Skeletal muscle tissue (tissue), 4 donors: ENCODE measurements around the gene STUM. TPM values are rescaled to one million over a fixed set of nuclear protein-coding genes. Genes with fewer than 3 reads are reported as not detected.

Experiments used
- H3K27ac ChIP-seq: one replicate; pipeline ENCODE4 v1.7.0; 2013; ENCODE audit warnings: mild to moderate bottlenecking, low read depth, low read length, inconsistent platforms
- H3K27me3 ChIP-seq, 3 donors: one replicate each; pipeline ENCODE4 v1.7.0; 2013; ENCODE audit warnings: low read length in 3 of 3; ENCODE audit not compliant: control insufficient read depth in 3 of 3, insufficient read depth in 3 of 3
- H3K36me3 ChIP-seq, 3 donors: one replicate each; pipeline ENCODE4 v1.7.0; 2013; ENCODE audit warnings: low read length in 3 of 3; ENCODE audit not compliant: control insufficient read depth in 3 of 3, insufficient read depth in 3 of 3
- H3K4me1 ChIP-seq, 3 donors: one replicate each; pipeline ENCODE4 v1.7.0; 2013; ENCODE audit warnings: low read length in 3 of 3, mild to moderate bottlenecking in 3 of 3; ENCODE audit not compliant: control insufficient read depth in 3 of 3, insufficient read depth in 3 of 3
- H3K4me3 ChIP-seq, 3 donors: one replicate each; pipeline ENCODE4 v1.7.0; 2013; ENCODE audit warnings: low read length in 3 of 3
- H3K9ac ChIP-seq, 3 donors: one replicate each; pipeline ENCODE4 v1.7.0; 2013; ENCODE audit warnings: low read length in 3 of 3, mild to moderate bottlenecking in 3 of 3, moderate library complexity in 2 of 3, low read depth in 1 of 3
- H3K9me3 ChIP-seq, 3 donors: one replicate each; pipeline ENCODE4 v1.7.0; 2013; ENCODE audit warnings: low read length in 3 of 3; ENCODE audit not compliant: control insufficient read depth in 3 of 3
- total RNA-seq: library from RNA; depleted of rRNA; stranded (reverse); fragments of >200 nt; gene quantifications from one replicate; pipeline ENCODE4 v1.2.3, GENCODE V29; 2014
- donor health status: Osteomylitis.

STUM gene
- total RNA-seq, 1 donor from 2014 or later, result 2.6 TPM

DNA sequence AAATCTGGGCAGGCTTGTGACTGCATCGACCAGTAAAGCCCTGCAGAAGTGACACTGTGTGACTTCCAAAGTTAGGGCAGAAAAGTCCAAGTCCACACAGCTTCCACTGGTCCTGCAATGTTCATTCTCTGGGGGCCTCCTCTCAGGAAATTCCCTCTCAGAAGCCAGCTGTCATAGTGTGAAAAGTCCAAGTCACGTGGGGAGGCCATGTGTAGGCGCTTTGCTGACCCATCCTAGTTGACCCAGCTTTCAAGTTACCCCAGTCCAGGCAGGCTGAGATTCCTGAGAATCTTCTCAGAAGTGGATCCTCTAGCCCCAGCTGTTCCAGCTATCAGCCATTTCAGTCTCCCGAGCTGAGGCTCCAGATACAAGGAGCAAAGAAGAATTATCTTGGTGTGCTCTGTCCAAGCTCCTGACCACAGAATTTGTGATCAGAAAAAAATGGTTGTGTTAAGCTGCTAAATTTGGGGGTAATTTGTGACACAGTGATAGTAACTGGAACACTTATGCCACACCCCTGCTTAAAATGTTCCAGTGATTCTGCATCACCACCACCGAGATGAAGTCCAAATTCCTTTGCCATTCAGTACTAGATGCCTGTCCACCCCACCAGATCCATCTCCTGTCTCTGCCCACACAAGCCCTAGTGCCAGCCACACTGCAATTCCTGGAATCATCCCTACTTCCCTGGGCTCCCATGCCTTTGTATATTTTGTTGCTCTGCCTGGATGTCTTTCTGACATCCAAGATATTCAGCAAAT lies 2.5 kb upstream of the STUM start:
- Histone ChIP-seq H3K27ac (peak overlapping the region; percentile 60), H3K9ac (no peak overlapping the region), H3K9me3 (no peaks in the 10 kb centered on the region), H3K36me3 (no peaks in the 10 kb centered on the region), H3K27me3 (peaks cover 2 to 19% (median 12%) of the 10 kb centered on the region in 3 donors), H3K4me3 (no peak overlapping the region), H3K4me1 (peaks cover 44 to 53% (median 45%) of the 10 kb centered on the region in 3 donors)

DNA sequence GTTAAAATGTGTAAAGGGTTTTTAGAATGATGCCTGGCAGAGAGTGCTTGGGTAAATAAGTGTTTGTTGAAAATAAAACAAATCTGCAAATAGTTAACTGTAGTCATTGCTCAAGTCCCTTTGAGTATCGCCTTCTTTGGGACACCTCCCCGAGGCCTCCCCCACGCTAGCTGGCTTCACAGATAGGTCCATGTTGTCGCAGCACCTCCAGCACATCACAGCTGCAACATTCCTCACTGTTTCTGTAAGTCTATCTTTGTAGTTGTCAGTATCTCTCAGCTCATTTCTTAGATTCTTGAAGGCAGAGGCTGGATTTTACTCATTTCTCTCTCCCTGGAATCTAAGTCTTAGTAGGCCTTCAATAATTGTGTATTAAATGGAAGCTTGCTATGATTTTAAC lies 1.6 kb upstream of the STUM start:
- H3K27me3 ChIP-seq, result peaks cover 2 to 25% (median 20%) of the 10 kb centered on the region in 3 donors
- H3K4me3 ChIP-seq, result no peak overlapping the region
- H3K36me3 ChIP-seq, result no peaks in the 10 kb centered on the region
- H3K9me3 ChIP-seq, result no peaks in the 10 kb centered on the region
- no peak overlapping the region for H3K9ac ChIP-seq
- H3K4me1 ChIP-seq, result peaks cover 41 to 53% (median 43%) of the 10 kb centered on the region in 3 donors
- no peak overlapping the region for H3K27ac ChIP-seq

DNA sequence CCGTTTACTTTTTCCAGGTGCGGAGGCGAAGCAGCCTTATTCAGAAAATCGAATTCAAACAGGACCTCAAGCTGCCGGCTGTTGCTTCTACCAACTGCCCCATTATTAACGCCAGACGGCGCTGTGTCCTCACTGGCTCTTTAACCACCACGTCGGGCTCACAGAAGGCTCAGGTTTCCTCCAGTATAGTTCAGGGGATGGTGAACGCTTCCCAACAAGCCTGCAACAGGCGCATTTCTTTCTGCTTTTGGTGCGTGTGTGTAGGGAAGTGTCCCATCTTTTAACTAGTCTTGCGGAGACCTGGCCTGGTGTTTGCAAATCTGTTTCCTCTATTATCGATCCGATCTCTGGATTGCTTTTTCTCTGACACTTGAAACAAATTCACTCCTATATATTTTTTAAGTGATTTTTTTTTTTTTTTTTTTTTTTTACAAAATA lies 791 bp upstream of the STUM start:
- Histone ChIP-seq H3K27ac (no peak overlapping the region), H3K9me3 (no peaks in the 10 kb centered on the region), H3K9ac (no peak overlapping the region), H3K4me1 (peaks cover 34 to 46% (median 34%) of the 10 kb centered on the region in 3 donors), H3K4me3 (peak overlapping the region in 2 of 3 donors; percentile 24 to 45), H3K36me3 (no peaks in the 10 kb centered on the region), H3K27me3 (peaks cover 2 to 25% (median 20%) of the 10 kb centered on the region in 3 donors)

DNA sequence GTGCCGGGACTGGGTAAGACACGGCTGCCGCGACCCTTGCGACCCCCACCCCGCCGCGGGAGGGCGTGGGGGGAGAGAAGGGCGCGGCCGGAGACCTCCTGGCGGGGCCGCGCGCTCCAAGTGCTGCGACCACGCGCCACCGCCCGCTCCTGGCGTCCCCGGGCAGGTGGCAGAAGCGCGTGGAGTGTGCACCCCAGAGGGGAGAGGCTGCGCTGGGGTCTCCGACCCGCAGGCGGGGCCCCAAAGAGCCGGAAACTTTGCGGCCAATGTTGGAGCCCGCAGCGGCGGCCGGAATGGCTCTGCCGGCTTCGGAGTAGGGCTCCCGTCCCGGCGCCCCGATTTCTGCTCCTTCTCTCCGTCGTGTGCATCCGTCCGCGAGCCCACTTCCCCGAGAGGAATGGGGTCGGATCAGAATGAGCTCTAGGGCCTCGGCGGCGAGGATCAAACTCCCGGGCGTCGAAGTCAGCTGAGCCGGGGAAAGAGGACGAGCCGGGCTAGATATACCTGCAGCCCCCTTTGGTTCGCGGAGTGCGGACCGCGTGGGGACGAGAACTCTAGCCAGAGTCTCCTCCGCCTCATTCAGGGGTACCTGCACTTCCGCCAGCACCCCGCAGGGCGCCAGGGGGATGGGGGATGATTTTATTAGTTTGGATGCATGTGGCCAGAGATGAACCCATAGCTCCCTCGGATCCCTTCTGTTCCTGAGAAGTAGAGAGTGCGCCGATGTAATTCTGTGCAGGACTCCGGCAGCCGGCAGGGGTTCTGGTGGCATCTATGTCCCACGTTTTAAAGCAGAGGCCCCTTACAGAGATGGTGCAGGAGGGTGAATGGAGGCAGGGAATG lies 751 bp downstream of the STUM start:
- Histone ChIP-seq H3K9ac (peak overlapping the region; percentile 2 to 72 (median 50)), H3K9me3 (no peaks in the 10 kb centered on the region), H3K27ac (no peak overlapping the region), H3K27me3 (peaks cover 2 to 25% (median 20%) of the 10 kb centered on the region in 3 donors), H3K4me3 (peak overlapping the region; percentile 56 to 59 (median 56)), H3K4me1 (peaks cover 29 to 43% (median 31%) of the 10 kb centered on the region in 3 donors), H3K36me3 (no peaks in the 10 kb centered on the region)

DNA sequence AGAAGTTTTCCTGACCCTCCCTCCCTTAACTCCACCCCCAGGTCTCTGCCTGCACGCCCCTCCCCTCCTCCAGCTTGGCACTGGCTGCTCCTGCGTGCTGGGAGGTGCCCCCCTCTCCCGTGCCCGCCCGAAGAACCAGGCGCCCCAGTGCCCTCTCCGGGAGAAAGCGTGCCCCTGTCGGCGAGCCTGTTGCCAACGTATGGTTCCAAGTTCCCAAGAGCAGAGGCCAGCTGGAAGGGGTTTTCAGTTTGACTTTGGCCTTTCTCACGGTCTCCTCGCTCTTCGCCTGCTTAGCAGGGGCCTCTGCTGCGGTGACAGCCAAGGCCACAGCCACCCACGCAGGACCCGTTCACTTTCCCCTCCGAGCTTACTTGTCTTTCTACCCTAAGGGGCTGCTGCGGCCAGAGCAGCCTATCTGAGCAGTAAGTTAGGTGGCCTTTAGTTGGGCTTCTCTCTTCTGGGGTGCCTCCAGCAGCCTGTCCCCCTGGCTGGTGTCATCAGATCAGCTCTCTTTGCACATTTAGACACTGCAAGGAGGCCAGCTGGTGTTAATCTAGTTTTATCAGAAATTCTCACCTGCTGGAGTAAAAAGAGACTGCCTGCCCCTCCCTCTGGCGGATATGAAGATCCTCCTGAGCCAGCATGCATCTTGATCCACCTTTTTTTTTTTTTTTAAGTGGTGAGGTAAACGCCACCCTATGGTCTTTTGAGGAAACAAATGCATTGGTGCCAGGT lies 1.5 kb downstream of the STUM start:
- Histone ChIP-seq H3K9me3 (no peaks in the 10 kb centered on the region), H3K36me3 (no peaks in the 10 kb centered on the region), H3K9ac (peak overlapping the region in 2 of 3 donors; percentile 52 to 72), H3K4me1 (peaks cover 24 to 43% (median 31%) of the 10 kb centered on the region in 3 donors), H3K27me3 (peaks cover 2 to 25% (median 20%) of the 10 kb centered on the region in 3 donors), H3K27ac (no peak overlapping the region), H3K4me3 (peak overlapping the region; percentile 56 to 59 (median 56))

DNA sequence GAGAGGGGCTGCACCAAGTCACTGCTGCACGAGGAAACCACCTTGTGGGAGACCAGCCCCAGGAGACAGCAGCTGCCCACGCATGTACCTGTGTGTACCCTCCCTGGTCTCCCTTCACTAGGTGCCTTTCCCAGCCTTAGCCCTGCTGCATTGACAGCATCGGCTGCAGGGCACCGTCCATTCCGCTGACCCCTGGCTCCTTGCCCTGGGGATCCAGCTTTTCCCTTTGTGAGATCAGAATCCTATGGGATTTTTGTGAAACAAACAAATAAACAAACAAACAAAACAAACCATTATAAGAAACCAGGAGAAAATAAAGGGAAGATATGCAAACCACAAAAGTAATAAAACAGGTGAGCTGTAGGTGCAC lies 2.1 kb downstream of the STUM start:
- H3K36me3 ChIP-seq, result no peaks in the 10 kb centered on the region
- H3K27ac ChIP-seq, result no peak overlapping the region
- H3K27me3 ChIP-seq, result peaks cover 2 to 25% (median 24%) of the 10 kb centered on the region in 3 donors
- peaks cover 24 to 39% (median 31%) of the 10 kb centered on the region in 3 donors for H3K4me1 ChIP-seq
- no peak overlapping the region for H3K9ac ChIP-seq
- H3K4me3 ChIP-seq, result no peak overlapping the region
- H3K9me3 ChIP-seq, result no peaks in the 10 kb centered on the region

DNA sequence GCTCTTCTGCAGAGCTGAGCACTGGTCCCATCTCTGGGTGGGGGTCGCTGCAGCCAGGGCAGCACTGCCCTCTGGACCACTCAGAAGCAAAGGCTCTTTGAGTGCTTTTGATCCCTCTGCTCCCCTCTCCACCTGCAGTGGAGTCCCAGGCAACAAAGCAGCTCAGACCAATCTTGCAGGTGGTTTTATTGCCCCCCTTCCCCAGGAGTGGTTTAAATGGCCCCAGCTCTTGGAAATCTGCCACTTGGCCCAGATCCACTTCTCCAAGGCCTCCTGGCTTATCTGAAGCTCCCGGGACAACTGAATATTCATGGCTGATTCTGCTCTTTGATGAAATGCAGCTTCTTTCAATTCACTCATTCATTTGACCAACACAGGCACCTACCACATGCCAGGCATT lies 2.7 kb downstream of the STUM start:
- Histone ChIP-seq H3K27me3 (peaks cover 2 to 25% (median 24%) of the 10 kb centered on the region in 3 donors), H3K27ac (no peak overlapping the region), H3K9ac (no peak overlapping the region), H3K4me1 (peaks cover 20 to 33% (median 26%) of the 10 kb centered on the region in 3 donors), H3K4me3 (no peak overlapping the region), H3K36me3 (no peaks in the 10 kb centered on the region), H3K9me3 (no peaks in the 10 kb centered on the region)

DNA sequence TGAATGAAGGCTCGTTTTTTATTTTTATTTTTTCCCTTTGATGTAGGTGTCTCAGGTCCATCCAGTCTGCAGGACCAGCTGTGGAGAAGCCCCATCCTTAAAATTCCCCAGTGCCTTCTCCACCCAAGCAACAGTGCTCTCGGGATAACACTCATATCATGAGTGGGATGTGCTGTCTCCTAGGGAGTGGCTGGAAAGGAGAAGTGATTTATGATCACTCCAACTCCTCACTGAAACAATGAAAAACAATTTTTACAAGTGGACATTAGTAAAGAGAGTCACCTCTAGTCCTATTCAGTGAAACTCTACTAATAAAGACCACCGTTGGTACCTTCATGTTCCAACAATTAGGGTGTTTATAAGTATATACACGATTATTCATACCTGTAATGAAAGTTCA lies 3.5 kb downstream of the STUM start:
- H3K9me3 ChIP-seq, result no peaks in the 10 kb centered on the region
- peaks cover 18 to 28% (median 24%) of the 10 kb centered on the region in 3 donors for H3K4me1 ChIP-seq
- no peak overlapping the region for H3K27ac ChIP-seq
- no peak overlapping the region for H3K9ac ChIP-seq
- H3K27me3 ChIP-seq, result peaks cover 2 to 25% (median 24%) of the 10 kb centered on the region in 3 donors
- no peaks in the 10 kb centered on the region for H3K36me3 ChIP-seq
- no peak overlapping the region for H3K4me3 ChIP-seq

DNA sequence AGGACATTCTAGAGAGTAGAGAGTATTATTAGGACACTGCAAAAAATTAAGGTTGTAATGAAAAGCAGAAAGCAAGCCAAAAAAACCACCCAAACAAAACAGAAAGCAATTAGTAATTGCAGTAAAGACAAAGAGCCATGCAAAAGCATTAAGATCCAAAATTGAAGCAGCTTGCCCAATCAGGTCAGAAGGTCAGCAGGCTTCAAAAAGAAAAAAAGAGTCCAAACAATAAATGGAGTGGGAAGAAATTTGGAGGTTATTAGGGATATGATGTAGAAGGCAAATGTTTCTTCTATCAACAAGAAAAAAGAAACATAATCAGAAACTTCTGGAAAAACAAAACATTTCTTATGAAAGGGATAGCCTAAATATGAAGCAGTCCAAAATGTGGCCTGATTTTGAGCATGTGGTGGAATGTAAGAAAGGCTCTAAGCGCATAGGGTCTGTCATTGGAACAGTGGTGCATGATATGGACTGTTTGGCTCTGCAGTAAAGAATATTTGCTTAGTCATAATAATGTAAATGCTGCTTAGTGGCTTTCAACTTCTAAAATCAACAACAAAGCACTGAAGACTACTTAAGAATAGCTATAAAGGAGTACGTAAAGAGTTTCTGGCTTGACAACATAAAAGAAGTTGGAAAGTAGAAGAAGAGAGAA lies 4.8 kb downstream of the STUM start:
- no peak overlapping the region for H3K4me3 ChIP-seq
- peaks cover 12 to 21% (median 17%) of the 10 kb centered on the region in 3 donors for H3K4me1 ChIP-seq
- H3K9me3 ChIP-seq, result no peaks in the 10 kb centered on the region
- H3K27me3 ChIP-seq, result peaks cover 0 to 22% (median 21%) of the 10 kb centered on the region in 3 donors
- H3K9ac ChIP-seq, result no peak overlapping the region
- H3K27ac ChIP-seq, result no peak overlapping the region
- H3K36me3 ChIP-seq, result no peaks in the 10 kb centered on the region
